ENCODE data around the gene RIPK1. TPM values are rescaled to one million over a fixed set of nuclear protein-coding genes. Genes with fewer than 3 reads are reported as not detected.

Gene RIPK1
- polyA plus RNA-seq, 1 experiment = 25.9 TPM

DNA sequence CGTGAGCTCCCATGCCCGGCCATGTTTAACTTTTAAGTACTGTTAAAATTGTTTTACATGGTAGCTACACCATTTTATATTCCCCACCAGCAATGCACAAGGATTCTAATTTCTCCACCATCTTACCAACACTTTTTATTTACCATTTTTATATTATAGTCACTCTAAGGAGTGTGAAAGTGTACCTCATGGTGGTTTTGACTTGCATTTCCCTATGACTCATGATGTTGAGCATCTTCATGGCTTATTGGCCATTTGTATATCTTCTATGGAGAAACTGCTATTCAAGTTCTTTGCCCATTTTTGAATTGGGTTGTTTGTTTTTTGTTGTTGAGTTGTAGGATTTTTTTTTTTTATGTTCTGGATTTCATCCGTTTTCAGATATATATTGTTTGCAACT, 34.6 kb downstream of the RIPK1 start:
- Histone ChIP-seq H3K27me3 (ENCODE audit: control insufficient read depth, insufficient read depth, low read length) (no peaks in the 10 kb centered on the region), H3K4me3 (ENCODE audit: low read depth, low read length) (no peak overlapping the region), H3K27ac (ENCODE audit: low read depth, low read length) (no peak overlapping the region), H3K9me3 (ENCODE audit: control insufficient read depth, insufficient read depth, low read length) (no peaks in the 10 kb centered on the region)
- ChIA-PET CTCF (no interaction called here), POLR2A (no interaction called here)
- TF ChIP-seq, protein P1, sequence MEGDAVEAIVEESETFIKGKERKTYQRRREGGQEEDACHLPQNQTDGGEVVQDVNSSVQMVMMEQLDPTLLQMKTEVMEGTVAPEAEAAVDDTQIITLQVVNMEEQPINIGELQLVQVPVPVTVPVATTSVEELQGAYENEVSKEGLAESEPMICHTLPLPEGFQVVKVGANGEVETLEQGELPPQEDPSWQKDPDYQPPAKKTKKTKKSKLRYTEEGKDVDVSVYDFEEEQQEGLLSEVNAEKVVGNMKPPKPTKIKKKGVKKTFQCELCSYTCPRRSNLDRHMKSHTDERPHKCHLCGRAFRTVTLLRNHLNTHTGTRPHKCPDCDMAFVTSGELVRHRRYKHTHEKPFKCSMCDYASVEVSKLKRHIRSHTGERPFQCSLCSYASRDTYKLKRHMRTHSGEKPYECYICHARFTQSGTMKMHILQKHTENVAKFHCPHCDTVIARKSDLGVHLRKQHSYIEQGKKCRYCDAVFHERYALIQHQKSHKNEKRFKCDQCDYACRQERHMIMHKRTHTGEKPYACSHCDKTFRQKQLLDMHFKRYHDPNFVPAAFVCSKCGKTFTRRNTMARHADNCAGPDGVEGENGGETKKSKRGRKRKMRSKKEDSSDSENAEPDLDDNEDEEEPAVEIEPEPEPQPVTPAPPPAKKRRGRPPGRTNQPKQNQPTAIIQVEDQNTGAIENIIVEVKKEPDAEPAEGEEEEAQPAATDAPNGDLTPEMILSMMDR (IDR thresholded peaks at IDR 0.05; ENCODE audit: low read depth, low read length) = no peak
- no peak for DNase-seq (ENCODE audit: low read depth, low spot score)

DNA sequence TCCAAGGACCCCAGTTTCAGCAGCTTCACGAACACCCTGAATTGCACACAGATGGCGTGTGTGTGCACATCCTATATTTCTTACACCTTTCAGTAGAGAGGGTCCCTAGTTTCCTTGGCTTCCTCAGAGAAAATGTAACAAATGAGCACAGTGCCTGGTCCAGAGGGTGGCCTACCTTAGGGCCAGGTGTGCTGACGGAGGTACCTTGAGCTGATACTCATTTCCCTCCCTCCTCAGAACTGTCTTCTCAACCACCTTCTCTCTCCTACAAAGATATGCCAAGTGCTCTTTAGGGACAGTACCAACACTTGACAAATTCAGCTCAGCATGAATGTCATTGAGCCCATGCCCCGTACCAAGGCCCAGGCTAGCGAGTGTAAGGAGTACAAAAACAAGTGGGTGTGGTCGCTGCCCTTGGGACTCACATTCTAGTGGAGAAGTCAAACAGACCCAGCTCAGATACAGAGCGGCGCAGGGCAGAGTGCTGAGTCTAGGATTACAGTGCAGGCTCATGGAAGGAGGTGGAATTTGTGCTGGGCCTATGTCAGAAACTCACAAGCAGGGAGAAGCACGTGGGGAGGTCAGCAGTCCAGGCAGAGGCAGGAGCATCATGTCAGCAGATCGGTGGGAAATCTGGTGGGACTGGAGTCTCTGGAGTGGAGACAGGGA, 40.6 kb downstream of the RIPK1 start:
- Histone ChIP-seq H3K4me3 (ENCODE audit: low read depth, low read length) (no peak overlapping the region), H3K27ac (ENCODE audit: low read depth, low read length) (no peak overlapping the region), H3K27me3 (ENCODE audit: control insufficient read depth, insufficient read depth, low read length) (no peaks in the 10 kb centered on the region), H3K9me3 (ENCODE audit: control insufficient read depth, insufficient read depth, low read length) (no peaks in the 10 kb centered on the region)
- POLR2A ChIA-PET = no interaction called here
- no peak for DNase-seq (ENCODE audit: low read depth, low spot score)
- CTCF ChIA-PET = interaction anchor here (0.9 to 1.6 kb wide), 2 partner anchors 17 to 143 kb away, joined by 4 to 6 read pairs; no protein-coding TSS in a partner anchor
- TF ChIP-seq, protein P1 (IDR thresholded peaks at IDR 0.05; ENCODE audit: low read depth, low read length) = no peak

DNA sequence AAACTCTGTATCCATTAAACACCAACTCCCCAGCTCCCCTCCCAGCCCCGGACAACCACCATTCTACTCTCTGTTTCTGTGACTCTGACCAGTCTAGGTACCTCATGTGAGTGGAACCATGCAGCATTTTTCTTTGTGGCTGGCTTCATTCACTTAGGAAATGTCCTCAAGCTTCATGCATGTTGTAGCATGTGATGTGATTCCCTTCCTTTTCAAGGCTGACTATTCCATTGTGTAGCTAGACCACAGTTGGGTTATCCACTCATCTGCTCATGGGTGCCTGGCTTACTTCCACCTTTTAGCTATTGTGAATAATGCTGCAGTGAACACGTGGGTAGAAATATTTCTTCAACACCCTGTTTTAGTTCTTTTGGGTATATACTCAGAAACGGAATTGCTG, 41.5 kb downstream of the RIPK1 start:
- H3K27me3 ChIP-seq (ENCODE audit: control insufficient read depth, insufficient read depth, low read length) = no peaks in the 10 kb centered on the region
- TF ChIP-seq, protein P1 (IDR thresholded peaks at IDR 0.05; ENCODE audit: low read depth, low read length) = no peak
- no peaks in the 10 kb centered on the region for H3K9me3 ChIP-seq (ENCODE audit: control insufficient read depth, insufficient read depth, low read length)
- POLR2A ChIA-PET = no interaction called here
- CTCF ChIA-PET = interaction anchor here (0.9 kb wide), 1 partner anchor 142 kb away, joined by 4 read pairs; no protein-coding TSS in a partner anchor
- no peak overlapping the region for H3K4me3 ChIP-seq (ENCODE audit: low read depth, low read length)
- no peak for DNase-seq (ENCODE audit: low read depth, low spot score)
- no peak overlapping the region for H3K27ac ChIP-seq (ENCODE audit: low read depth, low read length)

DNA sequence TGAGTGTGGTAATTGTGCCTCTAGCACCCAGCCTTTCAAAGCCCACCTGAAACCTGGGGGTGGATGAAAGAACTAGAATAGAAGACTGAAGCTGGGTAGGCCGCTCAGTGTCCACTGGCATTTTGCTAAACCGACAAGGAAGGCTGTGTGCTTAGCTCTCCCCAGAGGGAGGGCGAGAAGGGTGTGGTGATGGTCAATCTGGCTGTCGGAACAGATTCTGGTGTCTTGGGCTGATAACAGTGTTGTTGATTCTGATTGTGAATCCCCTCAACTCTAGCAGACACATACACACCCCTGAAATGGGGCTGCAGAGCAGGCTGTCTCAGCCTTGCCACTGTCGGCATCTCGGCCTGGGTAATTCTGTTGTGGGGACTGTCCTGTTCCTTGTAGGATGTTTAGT, 46.1 kb downstream of the RIPK1 start:
- POLR2A ChIA-PET = no interaction called here
- CTCF ChIA-PET = no interaction called here
- Histone ChIP-seq H3K27ac (ENCODE audit: low read depth, low read length) (no peak overlapping the region), H3K9me3 (ENCODE audit: control insufficient read depth, insufficient read depth, low read length) (no peaks in the 10 kb centered on the region; the same call in 1 of the 2 replicates), H3K4me3 (ENCODE audit: low read depth, low read length) (no peak overlapping the region), H3K27me3 (ENCODE audit: control insufficient read depth, insufficient read depth, low read length) (no peaks in the 10 kb centered on the region)
- no peak for DNase-seq (ENCODE audit: low read depth, low spot score)
- TF ChIP-seq, protein P1 (IDR thresholded peaks at IDR 0.05; ENCODE audit: low read depth, low read length) = no peak

DNA sequence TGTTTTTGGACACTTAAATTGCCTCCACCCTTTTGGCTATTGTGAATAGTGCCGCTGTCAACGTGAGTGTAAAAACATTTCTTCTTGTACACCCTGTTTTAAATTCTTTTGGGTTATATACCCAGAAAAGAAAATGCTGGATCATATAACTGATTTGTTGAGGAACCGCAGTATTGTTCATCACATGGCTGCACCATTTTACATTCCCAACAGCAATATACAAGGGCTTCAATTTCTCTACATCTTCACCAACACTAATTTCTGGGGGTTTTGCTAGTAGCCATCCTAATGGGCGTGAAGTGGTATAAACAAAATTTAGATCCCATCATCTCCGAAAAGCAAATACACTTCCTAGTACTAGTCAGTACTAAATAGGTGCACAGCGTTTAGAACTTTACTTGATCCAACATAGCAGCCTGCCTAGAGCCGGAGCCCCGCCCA, 49.6 kb downstream of the RIPK1 start:
- ChIA-PET CTCF (interaction anchor here (0.6 to 1.0 kb wide), 2 partner anchors 8 to 134 kb away, joined by 3 to 4 read pairs; no protein-coding TSS in a partner anchor), POLR2A (interaction anchor here (0.6 to 1.0 kb wide), 4 partner anchors 39 to 142 kb away, joined by 3 to 5 read pairs (median 4); partner anchors contain the start of genes RIPK1 and TUBB2A)
- no peaks in the 10 kb centered on the region for H3K27me3 ChIP-seq (ENCODE audit: control insufficient read depth, insufficient read depth, low read length)
- H3K9me3 ChIP-seq (ENCODE audit: control insufficient read depth, insufficient read depth, low read length) = no peaks in the 10 kb centered on the region; the same call in 1 of the 2 replicates
- no peak for DNase-seq (ENCODE audit: low read depth, low spot score)
- H3K4me3 ChIP-seq (ENCODE audit: low read depth, low read length) = peak overlapping the region; percentile 89
- H3K27ac ChIP-seq (ENCODE audit: low read depth, low read length) = peak overlapping the region; percentile 91
- TF ChIP-seq, protein P1 (IDR thresholded peaks at IDR 0.05; ENCODE audit: low read depth, low read length) = no peak
